GM23338 (cell line): Measurements from ENCODE around the gene MYO9B. TPM values are rescaled to one million over a fixed set of nuclear protein-coding genes. Genes with fewer than 3 reads are reported as not detected.

Source experiments
- ATAC-seq: fragments of 200-7000 bp; cut with Tn5 transposase; 3 replicates; pipeline ENCODE4 v1.9.1; 2020
- DNase-seq: peaks from one replicate; pipeline ENCODE4 v3.0.0-alpha.2; 2015; ENCODE audit warnings: low spot score
- H2AFZ ChIP-seq: fragments of 200-600 bp; sonication (generic); 2 replicates; pipeline ENCODE4 v1.8.0; 2016; ENCODE audit warnings: antibody characterized with exemption, mild to moderate bottlenecking, moderate library complexity
- H3F3A ChIP-seq: fragments of 200-600 bp; sonication (generic); replicated peaks from 2 replicates; pipeline ENCODE4 v1.8.0; 2017; ENCODE audit warnings: antibody characterized with exemption, mixed run types, low read depth
- H3K27ac ChIP-seq: fragments of 200-600 bp; sonication (generic); 2 replicates; pipeline ENCODE4 v1.6.1; 2016; ENCODE audit warnings: low read depth
- H3K27me3 ChIP-seq: fragments of 200-600 bp; sonication (generic); 2 replicates; pipeline ENCODE4 v1.8.0; 2016; ENCODE audit warnings: mild to moderate bottlenecking, mixed run types, moderate library complexity; ENCODE audit not compliant: insufficient read depth
- H3K36me3 ChIP-seq: fragments of 200-600 bp; sonication (generic); 2 replicates; pipeline ENCODE4 v1.8.0; 2016; ENCODE audit warnings: mild to moderate bottlenecking; ENCODE audit not compliant: insufficient read depth
- H3K4me1 ChIP-seq: fragments of 200-600 bp; sonication (generic); 2 replicates; pipeline ENCODE4 v1.8.0; 2016; ENCODE audit warnings: mild to moderate bottlenecking, moderate library complexity; ENCODE audit not compliant: insufficient read depth
- H3K4me2 ChIP-seq: fragments of 200-600 bp; sonication (generic); 2 replicates; pipeline ENCODE4 v1.7.1; 2017; ENCODE audit warnings: mixed run types
- H3K4me3 ChIP-seq: fragments of 200-600 bp; sonication (generic); 2 replicates; pipeline ENCODE4 v1.6.1; 2016; ENCODE audit warnings: mixed run types
- H3K79me2 ChIP-seq: fragments of 200-600 bp; sonication (generic); replicated peaks from 2 replicates; pipeline ENCODE4 v1.8.0; 2017; ENCODE audit warnings: mild to moderate bottlenecking; ENCODE audit not compliant: insufficient read depth
- H3K9me2 ChIP-seq: fragments of 200-600 bp; sonication (generic); 2 replicates; pipeline ENCODE4 v1.8.0; 2017; ENCODE audit not compliant: insufficient read depth
- H4K20me1 ChIP-seq: fragments of 200-600 bp; sonication (generic); replicated peaks from 2 replicates; pipeline ENCODE4 v1.8.0; 2017; ENCODE audit warnings: mild to moderate bottlenecking; ENCODE audit not compliant: insufficient read depth
- H3K27ac Mint-ChIP-seq: 2 replicates; pipeline ENCODE4 v1.8.0; 2020; ENCODE audit warnings: inconsistent platforms, mild to moderate bottlenecking, moderate library complexity, mixed read lengths
- H3K27me3 Mint-ChIP-seq: 3 replicates; pipeline ENCODE4 v1.8.0; 2022; ENCODE audit warnings: low read depth, mild to moderate bottlenecking, moderate library complexity, mixed read lengths, inconsistent platforms; ENCODE audit not compliant: insufficient read depth, poor library complexity
- H3K36me3 Mint-ChIP-seq: 3 replicates; pipeline ENCODE4 v1.8.0; 2021; ENCODE audit warnings: low read depth, mild to moderate bottlenecking, inconsistent platforms, moderate library complexity, mixed read lengths
- H3K4me1 Mint-ChIP-seq: 3 replicates; pipeline ENCODE4 v1.8.0; 2020; ENCODE audit warnings: mild to moderate bottlenecking, inconsistent platforms, mixed read lengths
- H3K4me3 Mint-ChIP-seq: 3 replicates; pipeline ENCODE4 v1.8.0; 2021; ENCODE audit warnings: moderate library complexity, mild to moderate bottlenecking, inconsistent platforms, mixed read lengths
- H3K9me3 Mint-ChIP-seq: 3 replicates; pipeline ENCODE4 v1.8.0; 2020; ENCODE audit warnings: moderate library complexity, mild to moderate bottlenecking, inconsistent platforms, mixed read lengths
- CREB1 ChIP-seq: fragments of 250-450 bp; sonication (Bioruptor Pico); IDR thresholded peaks from 2 replicates; pipeline ENCODE4 v1.5.0; 2020; ENCODE audit warnings: low read depth, mild to moderate bottlenecking, moderate library complexity
- EZH2 ChIP-seq: fragments of 200-600 bp; sonication (generic); IDR thresholded peaks from one replicate; pipeline ENCODE4 v1.8.0; 2017; ENCODE audit warnings: antibody characterized with exemption, mild to moderate bottlenecking, low read depth; ENCODE audit not compliant: unreplicated experiment
- EZH2phosphoT487 ChIP-seq: fragments of 200-600 bp; sonication (generic); IDR thresholded peaks from one replicate; pipeline ENCODE4 v1.8.1; 2018; ENCODE audit warnings: antibody characterized with exemption; ENCODE audit not compliant: unreplicated experiment
- JUNB ChIP-seq: IDR thresholded peaks from one replicate; pipeline ENCODE4 v1.6.1; 2016; ENCODE audit warnings: antibody characterized with exemption; ENCODE audit not compliant: unreplicated experiment
- NANOG ChIP-seq: IDR thresholded peaks from 2 replicates; pipeline ENCODE4 v1.6.1; 2016; ENCODE audit warnings: antibody characterized with exemption, borderline replicate concordance
- POLR2AphosphoS5 ChIP-seq: IDR thresholded peaks from 2 replicates; pipeline ENCODE4 v1.6.1; 2016; ENCODE audit warnings: antibody characterized with exemption, low read depth
- STAT1 ChIP-seq: IDR thresholded peaks from one replicate; pipeline ENCODE4 v1.6.1; 2016; ENCODE audit warnings: antibody characterized with exemption; ENCODE audit not compliant: unreplicated experiment
- ZNF114 ChIP-seq: fragments of 250-450 bp; sonication (Bioruptor Pico); IDR thresholded peaks from 2 replicates; pipeline ENCODE4 v1.5.0; 2020; ENCODE audit warnings: mild to moderate bottlenecking, moderate library complexity
- ZNF331 ChIP-seq: fragments of 250-450 bp; sonication (Bioruptor Pico); IDR thresholded peaks from 2 replicates; pipeline ENCODE4 v1.5.0; 2020; ENCODE audit warnings: low read depth, mild to moderate bottlenecking, moderate library complexity
- polyA plus RNA-seq: library from polyadenylated mRNA; unstranded; fragments of >200 nt; fragmentation: Nextera tagmentation; extraction: Ambion mirVana; gene quantifications from 2 replicates; pipeline ENCODE4 v1.2.1, GENCODE V29; 2016
- total RNA-seq: library from RNA; depleted of rRNA; stranded (reverse); fragments of >200 nt; shearing (Covaris generic); gene quantifications from 2 replicates; pipeline ENCODE4 v1.2.3, GENCODE V29; 2014
- TF ChIP-seq, protein P1 (sequence below): fragments of 250-450 bp; sonication (Bioruptor Pico); IDR thresholded peaks from 2 replicates; pipeline ENCODE4 v1.5.0; 2020; ENCODE audit warnings: mild to moderate bottlenecking, moderate library complexity
- TF ChIP-seq, protein P2 (sequence below), 2 experiments: fragments of 200-600 bp in 1 of 2; sonication (generic) in 1 of 2; conservative IDR thresholded peaks; 2 replicates each; pipeline versions ENCODE4 v1.5.1 to v1.6.1; 2016 to 2017; ENCODE audit warnings: antibody characterized with exemption in 2 of 2, low read depth in 2 of 2, mild to moderate bottlenecking in 2 of 2, moderate library complexity in 1 of 2
- TF ChIP-seq, protein P3 (sequence below): IDR thresholded peaks from one replicate; pipeline ENCODE4 v1.6.1; 2018; ENCODE audit warnings: antibody characterized with exemption; ENCODE audit not compliant: unreplicated experiment
- TF ChIP-seq, protein P4 (sequence below): IDR thresholded peaks from 2 replicates; pipeline ENCODE4 v1.6.1; 2016; ENCODE audit warnings: antibody characterized with exemption

The MYO9B gene
- total and polyA plus RNA-seq, 2 experiments from 2014 or later = 28.7 to 61.3 TPM

DNA sequence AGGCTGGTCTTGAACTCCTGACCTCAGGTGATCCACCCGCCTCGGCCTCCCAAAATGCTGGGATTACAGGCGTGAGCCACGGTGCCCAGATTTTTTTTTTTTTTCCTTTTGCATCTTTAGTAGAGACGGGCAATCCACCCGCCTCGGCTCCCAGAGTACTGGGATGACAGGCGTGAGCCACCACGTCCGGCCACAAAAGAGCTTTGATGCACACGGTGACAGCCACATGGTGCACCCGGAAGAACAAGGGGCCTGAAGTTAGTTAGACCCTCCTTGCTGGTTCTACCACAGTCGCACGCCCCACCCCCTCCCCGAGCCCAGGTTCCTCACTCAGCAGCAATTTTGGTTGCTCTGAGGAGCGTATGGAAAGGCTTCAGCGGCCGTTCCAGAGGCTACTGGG is 85.3 kb downstream of the MYO9B start:
- no peak for DNase-seq
- Mint-ChIP-seq H3K4me1 (peaks cover 17% of the 10 kb centered on the region), H3K36me3 (peaks cover 66% of the 10 kb centered on the region), H3K27ac (no peak overlapping the region), H3K27me3 (peaks cover 8% of the 10 kb centered on the region), H3K9me3 (peaks cover 16% of the 10 kb centered on the region; the same call in 2 of the 3 replicates), H3K4me3 (no peak overlapping the region)
- H3K4me1 ChIP-seq = peaks cover 8% of the 10 kb centered on the region
- H3F3A ChIP-seq = peaks cover 5% of the 10 kb centered on the region; the same call in 1 of the 2 replicates
- H4K20me1 ChIP-seq = peaks cover 4% of the 10 kb centered on the region
- no peaks in the 10 kb centered on the region for H3K9me2 ChIP-seq
- no peak overlapping the region for H2AFZ ChIP-seq
- peaks cover 36% of the 10 kb centered on the region for H3K36me3 ChIP-seq
- no peaks in the 10 kb centered on the region for H3K27me3 ChIP-seq
- TF ChIP-seq, protein P1, sequence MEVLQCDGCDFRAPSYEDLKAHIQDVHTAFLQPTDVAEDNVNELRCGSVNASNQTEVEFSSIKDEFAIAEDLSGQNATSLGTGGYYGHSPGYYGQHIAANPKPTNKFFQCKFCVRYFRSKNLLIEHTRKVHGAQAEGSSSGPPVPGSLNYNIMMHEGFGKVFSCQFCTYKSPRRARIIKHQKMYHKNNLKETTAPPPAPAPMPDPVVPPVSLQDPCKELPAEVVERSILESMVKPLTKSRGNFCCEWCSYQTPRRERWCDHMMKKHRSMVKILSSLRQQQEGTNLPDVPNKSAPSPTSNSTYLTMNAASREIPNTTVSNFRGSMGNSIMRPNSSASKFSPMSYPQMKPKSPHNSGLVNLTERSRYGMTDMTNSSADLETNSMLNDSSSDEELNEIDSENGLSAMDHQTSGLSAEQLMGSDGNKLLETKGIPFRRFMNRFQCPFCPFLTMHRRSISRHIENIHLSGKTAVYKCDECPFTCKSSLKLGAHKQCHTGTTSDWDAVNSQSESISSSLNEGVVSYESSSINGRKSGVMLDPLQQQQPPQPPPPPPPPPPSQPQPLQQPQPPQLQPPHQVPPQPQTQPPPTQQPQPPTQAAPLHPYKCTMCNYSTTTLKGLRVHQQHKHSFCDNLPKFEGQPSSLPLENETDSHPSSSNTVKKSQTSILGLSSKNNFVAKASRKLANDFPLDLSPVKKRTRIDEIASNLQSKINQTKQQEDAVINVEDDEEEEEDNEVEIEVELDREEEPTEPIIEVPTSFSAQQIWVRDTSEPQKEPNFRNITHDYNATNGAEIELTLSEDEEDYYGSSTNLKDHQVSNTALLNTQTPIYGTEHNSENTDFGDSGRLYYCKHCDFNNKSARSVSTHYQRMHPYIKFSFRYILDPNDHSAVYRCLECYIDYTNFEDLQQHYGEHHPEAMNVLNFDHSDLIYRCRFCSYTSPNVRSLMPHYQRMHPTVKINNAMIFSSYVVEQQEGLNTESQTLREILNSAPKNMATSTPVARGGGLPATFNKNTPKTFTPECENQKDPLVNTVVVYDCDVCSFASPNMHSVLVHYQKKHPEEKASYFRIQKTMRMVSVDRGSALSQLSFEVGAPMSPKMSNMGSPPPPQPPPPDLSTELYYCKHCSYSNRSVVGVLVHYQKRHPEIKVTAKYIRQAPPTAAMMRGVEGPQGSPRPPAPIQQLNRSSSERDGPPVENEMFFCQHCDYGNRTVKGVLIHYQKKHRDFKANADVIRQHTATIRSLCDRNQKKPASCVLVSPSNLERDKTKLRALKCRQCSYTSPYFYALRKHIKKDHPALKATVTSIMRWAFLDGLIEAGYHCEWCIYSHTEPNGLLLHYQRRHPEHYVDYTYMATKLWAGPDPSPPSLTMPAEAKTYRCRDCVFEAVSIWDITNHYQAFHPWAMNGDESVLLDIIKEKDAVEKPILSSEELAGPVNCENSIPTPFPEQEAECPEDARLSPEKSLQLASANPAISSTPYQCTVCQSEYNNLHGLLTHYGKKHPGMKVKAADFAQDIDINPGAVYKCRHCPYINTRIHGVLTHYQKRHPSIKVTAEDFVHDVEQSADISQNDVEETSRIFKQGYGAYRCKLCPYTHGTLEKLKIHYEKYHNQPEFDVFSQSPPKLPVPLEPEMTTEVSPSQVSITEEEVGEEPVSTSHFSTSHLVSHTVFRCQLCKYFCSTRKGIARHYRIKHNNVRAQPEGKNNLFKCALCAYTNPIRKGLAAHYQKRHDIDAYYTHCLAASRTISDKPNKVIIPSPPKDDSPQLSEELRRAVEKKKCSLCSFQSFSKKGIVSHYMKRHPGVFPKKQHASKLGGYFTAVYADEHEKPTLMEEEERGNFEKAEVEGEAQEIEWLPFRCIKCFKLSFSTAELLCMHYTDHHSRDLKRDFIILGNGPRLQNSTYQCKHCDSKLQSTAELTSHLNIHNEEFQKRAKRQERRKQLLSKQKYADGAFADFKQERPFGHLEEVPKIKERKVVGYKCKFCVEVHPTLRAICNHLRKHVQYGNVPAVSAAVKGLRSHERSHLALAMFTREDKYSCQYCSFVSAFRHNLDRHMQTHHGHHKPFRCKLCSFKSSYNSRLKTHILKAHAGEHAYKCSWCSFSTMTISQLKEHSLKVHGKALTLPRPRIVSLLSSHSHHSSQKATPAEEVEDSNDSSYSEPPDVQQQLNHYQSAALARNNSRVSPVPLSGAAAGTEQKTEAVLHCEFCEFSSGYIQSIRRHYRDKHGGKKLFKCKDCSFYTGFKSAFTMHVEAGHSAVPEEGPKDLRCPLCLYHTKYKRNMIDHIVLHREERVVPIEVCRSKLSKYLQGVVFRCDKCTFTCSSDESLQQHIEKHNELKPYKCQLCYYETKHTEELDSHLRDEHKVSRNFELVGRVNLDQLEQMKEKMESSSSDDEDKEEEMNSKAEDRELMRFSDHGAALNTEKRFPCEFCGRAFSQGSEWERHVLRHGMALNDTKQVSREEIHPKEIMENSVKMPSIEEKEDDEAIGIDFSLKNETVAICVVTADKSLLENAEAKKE (CRISPR knock-in tag) = no peak
- TF ChIP-seq, protein P2, sequence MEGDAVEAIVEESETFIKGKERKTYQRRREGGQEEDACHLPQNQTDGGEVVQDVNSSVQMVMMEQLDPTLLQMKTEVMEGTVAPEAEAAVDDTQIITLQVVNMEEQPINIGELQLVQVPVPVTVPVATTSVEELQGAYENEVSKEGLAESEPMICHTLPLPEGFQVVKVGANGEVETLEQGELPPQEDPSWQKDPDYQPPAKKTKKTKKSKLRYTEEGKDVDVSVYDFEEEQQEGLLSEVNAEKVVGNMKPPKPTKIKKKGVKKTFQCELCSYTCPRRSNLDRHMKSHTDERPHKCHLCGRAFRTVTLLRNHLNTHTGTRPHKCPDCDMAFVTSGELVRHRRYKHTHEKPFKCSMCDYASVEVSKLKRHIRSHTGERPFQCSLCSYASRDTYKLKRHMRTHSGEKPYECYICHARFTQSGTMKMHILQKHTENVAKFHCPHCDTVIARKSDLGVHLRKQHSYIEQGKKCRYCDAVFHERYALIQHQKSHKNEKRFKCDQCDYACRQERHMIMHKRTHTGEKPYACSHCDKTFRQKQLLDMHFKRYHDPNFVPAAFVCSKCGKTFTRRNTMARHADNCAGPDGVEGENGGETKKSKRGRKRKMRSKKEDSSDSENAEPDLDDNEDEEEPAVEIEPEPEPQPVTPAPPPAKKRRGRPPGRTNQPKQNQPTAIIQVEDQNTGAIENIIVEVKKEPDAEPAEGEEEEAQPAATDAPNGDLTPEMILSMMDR (conservative IDR thresholded peaks at IDR 0.05; ENCODE audit: low read depth in 2 of 2) = no peak
- TF ChIP-seq POLR2AphosphoS5 (no peak), EZH2phosphoT487 (no peak), EZH2 (no peak), CREB1 (CRISPR knock-in tag) (no peak), STAT1 (no peak), ZNF331 (CRISPR knock-in tag) (no peak), NANOG (no peak), ZNF114 (no peak), JUNB (no peak)
- TF ChIP-seq, protein P3, sequence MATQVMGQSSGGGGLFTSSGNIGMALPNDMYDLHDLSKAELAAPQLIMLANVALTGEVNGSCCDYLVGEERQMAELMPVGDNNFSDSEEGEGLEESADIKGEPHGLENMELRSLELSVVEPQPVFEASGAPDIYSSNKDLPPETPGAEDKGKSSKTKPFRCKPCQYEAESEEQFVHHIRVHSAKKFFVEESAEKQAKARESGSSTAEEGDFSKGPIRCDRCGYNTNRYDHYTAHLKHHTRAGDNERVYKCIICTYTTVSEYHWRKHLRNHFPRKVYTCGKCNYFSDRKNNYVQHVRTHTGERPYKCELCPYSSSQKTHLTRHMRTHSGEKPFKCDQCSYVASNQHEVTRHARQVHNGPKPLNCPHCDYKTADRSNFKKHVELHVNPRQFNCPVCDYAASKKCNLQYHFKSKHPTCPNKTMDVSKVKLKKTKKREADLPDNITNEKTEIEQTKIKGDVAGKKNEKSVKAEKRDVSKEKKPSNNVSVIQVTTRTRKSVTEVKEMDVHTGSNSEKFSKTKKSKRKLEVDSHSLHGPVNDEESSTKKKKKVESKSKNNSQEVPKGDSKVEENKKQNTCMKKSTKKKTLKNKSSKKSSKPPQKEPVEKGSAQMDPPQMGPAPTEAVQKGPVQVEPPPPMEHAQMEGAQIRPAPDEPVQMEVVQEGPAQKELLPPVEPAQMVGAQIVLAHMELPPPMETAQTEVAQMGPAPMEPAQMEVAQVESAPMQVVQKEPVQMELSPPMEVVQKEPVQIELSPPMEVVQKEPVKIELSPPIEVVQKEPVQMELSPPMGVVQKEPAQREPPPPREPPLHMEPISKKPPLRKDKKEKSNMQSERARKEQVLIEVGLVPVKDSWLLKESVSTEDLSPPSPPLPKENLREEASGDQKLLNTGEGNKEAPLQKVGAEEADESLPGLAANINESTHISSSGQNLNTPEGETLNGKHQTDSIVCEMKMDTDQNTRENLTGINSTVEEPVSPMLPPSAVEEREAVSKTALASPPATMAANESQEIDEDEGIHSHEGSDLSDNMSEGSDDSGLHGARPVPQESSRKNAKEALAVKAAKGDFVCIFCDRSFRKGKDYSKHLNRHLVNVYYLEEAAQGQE = no peak
- TF ChIP-seq, protein P4, sequence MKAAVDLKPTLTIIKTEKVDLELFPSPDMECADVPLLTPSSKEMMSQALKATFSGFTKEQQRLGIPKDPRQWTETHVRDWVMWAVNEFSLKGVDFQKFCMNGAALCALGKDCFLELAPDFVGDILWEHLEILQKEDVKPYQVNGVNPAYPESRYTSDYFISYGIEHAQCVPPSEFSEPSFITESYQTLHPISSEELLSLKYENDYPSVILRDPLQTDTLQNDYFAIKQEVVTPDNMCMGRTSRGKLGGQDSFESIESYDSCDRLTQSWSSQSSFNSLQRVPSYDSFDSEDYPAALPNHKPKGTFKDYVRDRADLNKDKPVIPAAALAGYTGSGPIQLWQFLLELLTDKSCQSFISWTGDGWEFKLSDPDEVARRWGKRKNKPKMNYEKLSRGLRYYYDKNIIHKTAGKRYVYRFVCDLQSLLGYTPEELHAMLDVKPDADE = no peak
- no peak overlapping the region for H3K4me3 ChIP-seq
- H3K79me2 ChIP-seq = no peaks in the 10 kb centered on the region
- ATAC-seq = no peak
- H3K27ac ChIP-seq = no peak overlapping the region
- H3K4me2 ChIP-seq = no peak overlapping the region
